ENCODE data around the gene ANKRD44.

ANKRD44 gene

GRCh38 chr2:197285361-197285760 lies 25.2 kb downstream of the ANKRD44 start:
- TF ChIP-seq FOXP2 (optimal IDR thresholded peaks at IDR 0.05; ENCODE audit: borderline replicate concordance, extremely low read depth, extremely low read length, insufficient read depth) (no peak), POLR2AphosphoS5 (IDR thresholded peaks at IDR 0.05; ENCODE audit: low read depth, low read length) (no peak), SIN3A (IDR thresholded peaks at IDR 0.05; ENCODE audit: borderline replicate concordance, insufficient read depth, low read length) (no peak)

- TF ChIP-seq REST (IDR thresholded peaks at IDR 0.05; ENCODE audit: insufficient read depth in 1 of 2, low read depth in 2 of 2, low read length in 2 of 2) (no peak), SIN3A (IDR thresholded peaks at IDR 0.05; ENCODE audit: borderline replicate concordance, insufficient read depth, low read length) (no peak), POLR2AphosphoS5 (IDR thresholded peaks at IDR 0.05; ENCODE audit: low read depth, low read length) (no peak), TAF1 (IDR thresholded peaks at IDR 0.05; ENCODE audit: borderline replicate concordance, insufficient read depth, low read length) (no peak), FOXP2 (optimal IDR thresholded peaks at IDR 0.05; ENCODE audit: borderline replicate concordance, extremely low read depth, extremely low read length, insufficient read depth) (no peak)
Observed at GRCh38 chr2:197284956-197285355, 25.6 kb downstream of the ANKRD44 start.

- TF ChIP-seq POLR2AphosphoS5 (IDR thresholded peaks at IDR 0.05; ENCODE audit: low read depth, low read length) (no peak), FOXP2 (optimal IDR thresholded peaks at IDR 0.05; ENCODE audit: borderline replicate concordance, extremely low read depth, extremely low read length, insufficient read depth) (no peak), TAF1 (IDR thresholded peaks at IDR 0.05; ENCODE audit: borderline replicate concordance, insufficient read depth, low read length) (no peak), SIN3A (IDR thresholded peaks at IDR 0.05; ENCODE audit: borderline replicate concordance, insufficient read depth, low read length) (no peak), REST (IDR thresholded peaks at IDR 0.05; ENCODE audit: insufficient read depth in 1 of 2, low read depth in 2 of 2, low read length in 2 of 2) (no peak)
Observed at GRCh38 chr2:197281421-197281820, 29.2 kb downstream of the ANKRD44 start.

- TF ChIP-seq POLR2AphosphoS5 (IDR thresholded peaks at IDR 0.05; ENCODE audit: low read depth, low read length) (no peak), TAF1 (IDR thresholded peaks at IDR 0.05; ENCODE audit: borderline replicate concordance, insufficient read depth, low read length) (no peak), FOXP2 (optimal IDR thresholded peaks at IDR 0.05; ENCODE audit: borderline replicate concordance, extremely low read depth, extremely low read length, insufficient read depth) (no peak), SIN3A (IDR thresholded peaks at IDR 0.05; ENCODE audit: borderline replicate concordance, insufficient read depth, low read length) (no peak), REST (IDR thresholded peaks at IDR 0.05; ENCODE audit: insufficient read depth in 1 of 2, low read depth in 2 of 2, low read length in 2 of 2) (no peak)
Observed at GRCh38 chr2:197280015-197280702, 30.4 kb downstream of the ANKRD44 start.

- no peak for TF ChIP-seq POLR2AphosphoS5 (IDR thresholded peaks at IDR 0.05; ENCODE audit: low read depth, low read length)
- TF ChIP-seq FOXP2 (optimal IDR thresholded peaks at IDR 0.05; ENCODE audit: borderline replicate concordance, extremely low read depth, extremely low read length, insufficient read depth): no peak
- TF ChIP-seq SIN3A (IDR thresholded peaks at IDR 0.05; ENCODE audit: borderline replicate concordance, insufficient read depth, low read length): no peak
Observed at GRCh38 chr2:197278799-197279763, 31.5 kb downstream of the ANKRD44 start.

All from PFSK-1 (cell line).